GM18499 (cell line): Measurements from ENCODE around the gene EPHA10.
"Not testable (repeated sequence)": the region's sequence is repeated elsewhere in the genome, so short reads cannot be mapped to it uniquely, and the experiment has no call there.

ENCODE experiments used
- ATAC-seq: cut with Tn5 transposase; IDR thresholded peaks from one replicate; pipeline ENCODE4 v1.9.1; 2021; ENCODE audit warnings: moderate number of reproducible peaks; ENCODE audit not compliant: insufficient read depth, unreplicated experiment

Gene EPHA10

DNA sequence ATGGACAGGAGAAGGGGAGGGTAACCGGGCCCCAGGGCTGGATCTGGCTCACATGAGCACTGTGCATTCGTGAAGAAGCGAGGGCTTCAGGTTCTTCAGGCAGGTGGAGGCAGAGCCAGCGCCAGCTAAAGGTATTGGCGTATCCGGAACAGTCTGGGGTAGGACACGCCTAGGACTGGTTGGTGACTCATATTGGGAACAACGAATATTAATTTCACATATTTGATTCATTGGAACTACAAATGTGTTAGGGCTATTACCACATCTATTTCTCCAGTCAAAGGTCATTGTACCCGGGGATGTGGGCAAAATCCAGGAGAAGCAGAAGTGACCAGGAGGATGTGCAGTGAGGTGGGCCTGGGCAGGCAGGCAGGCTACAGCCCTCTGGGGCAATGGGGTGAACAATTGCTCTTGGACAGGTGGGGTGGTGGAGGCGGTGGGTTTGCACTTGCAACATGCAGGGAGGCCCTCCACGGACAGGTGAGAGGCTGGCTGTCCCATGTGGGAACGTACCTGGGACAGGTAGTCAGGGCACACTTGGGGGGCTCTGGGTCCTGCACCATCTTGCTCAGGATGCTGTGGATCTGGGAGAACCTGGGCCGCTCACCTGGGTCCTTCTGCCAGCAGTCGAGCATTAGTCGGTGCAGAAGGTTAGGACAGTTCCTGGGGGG lies 45.9 kb downstream of the EPHA10 start:
- ATAC-seq: no peak

DNA sequence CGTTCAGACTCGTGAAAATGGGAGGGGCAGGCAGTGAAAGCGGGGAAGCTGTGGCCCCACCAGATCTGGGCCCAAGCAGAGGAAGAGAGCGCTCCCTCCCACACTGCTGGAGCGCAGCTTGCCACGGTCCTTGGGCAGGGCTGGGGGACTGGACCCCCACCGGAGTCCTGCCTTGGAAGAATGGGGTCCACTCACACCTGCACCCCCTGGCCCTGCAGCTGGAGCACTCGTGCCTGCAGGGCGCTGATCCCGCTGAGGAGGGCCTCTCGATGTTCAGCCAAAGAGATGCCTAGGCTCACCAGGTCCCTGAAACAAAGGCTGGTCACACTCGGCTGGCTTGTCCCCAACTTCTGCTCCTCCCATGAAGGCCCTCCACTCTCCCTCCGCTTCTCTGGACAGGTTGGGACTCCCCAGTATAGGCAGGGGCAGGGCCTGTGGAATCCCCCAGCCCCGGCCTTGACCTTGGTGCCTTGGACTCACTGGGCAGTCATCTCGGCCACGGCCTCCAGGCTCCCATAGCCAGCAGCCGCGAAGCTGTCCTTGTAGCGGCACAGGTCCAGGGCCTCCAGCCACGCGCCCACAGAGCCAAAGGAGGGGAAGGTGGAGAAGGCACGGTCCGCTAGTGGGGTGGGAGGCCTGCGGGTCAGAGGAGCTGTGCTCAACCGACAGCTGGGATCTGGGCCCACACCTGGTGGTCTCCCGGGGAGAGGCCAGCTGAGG lies 46.6 kb downstream of the EPHA10 start:
- no peak for ATAC-seq

DNA sequence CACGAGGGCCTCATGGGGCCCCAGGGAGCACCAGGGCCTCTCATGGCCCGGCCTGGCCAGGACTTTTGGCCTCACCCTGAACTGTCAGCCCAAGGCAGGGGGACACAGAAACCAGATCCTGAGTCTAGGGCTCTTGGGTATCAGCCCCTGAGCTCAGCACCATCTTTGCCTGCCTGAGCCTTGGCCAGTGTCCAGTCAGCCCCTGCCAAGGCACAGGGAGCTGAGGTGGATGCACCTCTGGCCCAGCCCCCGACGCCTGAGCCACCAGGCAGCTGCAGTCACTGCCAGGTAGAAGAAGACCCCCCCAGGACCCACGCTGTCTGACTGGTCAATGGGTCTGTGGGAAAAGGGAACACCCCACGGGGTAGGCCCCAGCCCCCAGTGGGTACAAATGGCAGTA lies 47.3 kb downstream of the EPHA10 start:
- ATAC-seq: no peak

DNA sequence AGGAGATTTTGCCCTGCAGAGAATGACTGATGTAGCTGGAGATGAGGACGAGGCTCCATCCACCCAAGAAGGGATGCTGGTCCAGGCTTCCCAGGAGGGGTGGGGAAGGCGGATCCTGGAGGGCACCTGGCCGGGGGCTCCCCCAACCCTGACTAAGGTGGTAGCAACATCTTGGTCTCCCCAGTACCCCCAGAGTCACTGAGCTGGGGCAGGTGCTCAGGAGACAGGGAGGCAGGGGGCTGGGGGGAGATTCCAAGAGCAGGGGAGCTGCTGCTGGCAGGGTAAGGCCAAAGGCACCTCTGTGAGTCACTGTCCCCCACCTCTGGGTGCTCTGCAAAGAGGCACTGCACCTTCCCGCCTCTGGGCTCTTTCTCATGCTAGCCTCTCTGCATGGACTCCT lies 48.6 kb downstream of the EPHA10 start:
- ATAC-seq: no peak

DNA sequence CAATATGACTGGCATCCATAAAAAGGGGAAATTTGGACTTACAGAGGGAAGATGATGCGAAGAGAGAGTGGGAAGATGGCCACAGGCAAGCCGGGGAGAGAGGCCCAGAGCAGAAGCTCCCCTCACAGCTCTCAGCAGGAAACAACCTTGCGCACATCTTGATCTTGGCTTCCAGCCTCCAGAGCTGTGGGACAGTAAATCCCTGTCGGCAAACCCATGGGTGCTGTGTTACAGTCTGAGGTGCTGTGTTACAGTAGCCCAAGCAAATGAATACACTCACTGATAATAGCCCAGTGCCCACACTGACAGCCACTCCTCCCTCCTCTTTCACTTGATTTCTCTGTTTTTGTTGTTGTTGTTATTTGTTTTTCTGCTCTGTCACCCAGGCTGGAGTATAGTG lies 50.2 kb downstream of the EPHA10 start:
- no peak for ATAC-seq

DNA sequence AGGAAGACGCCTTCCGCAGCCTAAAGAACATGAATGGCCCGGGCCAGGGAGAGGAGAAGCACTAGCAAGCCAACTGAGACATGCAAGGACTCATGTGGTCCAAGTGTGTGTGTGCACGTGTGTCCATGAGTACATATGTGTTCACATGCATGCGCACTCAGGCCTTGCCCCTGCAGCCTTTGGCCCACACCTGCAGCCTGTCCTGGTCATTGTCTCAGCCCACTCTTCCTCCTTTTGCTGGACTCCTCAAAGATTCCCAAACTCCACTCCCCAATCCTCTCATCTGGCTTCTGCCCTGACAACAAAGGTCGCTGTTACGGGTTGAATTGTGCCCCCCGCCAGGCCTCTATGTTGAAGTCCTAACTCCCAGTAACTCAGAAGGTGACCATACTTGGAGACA lies 50.7 kb downstream of the EPHA10 start:
- no peak for ATAC-seq

DNA sequence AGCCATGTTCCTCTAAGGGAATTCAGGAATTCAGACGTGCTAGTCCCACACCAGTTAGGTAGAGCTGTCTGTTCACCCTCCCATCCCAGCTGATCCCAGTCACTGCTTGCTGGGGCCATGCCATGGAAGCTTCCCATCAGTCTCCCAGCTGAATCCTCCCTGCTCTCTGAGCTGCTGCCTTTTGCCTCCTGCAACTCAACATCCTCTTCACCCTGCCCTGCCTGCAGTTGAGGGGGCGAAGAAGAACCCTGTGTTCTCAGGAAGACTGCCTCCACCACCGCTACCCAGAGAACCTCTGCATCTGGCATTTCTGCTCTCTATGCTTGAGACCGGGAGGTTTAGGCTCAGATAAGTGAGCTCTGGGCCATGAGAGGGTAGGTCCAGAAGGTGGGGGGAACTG lies 56.4 kb downstream of the EPHA10 start:
- no peak for ATAC-seq

DNA sequence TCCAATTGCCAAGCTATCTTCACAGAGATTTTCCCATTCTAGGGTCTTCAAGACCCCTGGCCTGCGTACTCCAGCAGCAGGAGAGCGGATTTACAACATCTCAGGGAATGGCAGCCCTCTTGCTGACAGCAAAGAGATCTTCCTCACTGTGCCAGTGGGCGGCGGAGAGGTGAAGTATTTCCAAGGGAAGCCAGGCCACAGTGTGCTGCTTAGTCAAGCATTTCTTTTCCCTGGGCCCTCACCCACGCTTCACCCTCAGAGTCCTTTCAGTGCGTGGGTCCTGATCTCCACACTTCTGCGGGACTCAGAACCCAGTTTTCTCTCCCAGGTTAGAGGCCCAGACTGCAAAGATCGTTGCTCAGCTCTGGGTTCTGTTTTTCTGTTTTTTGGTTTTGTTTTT lies 59.5 kb downstream of the EPHA10 start:
- no peak for ATAC-seq

GRCh38 chr1:37704966-37705365 lies 60.0 kb downstream of the EPHA10 start:
- no peak for ATAC-seq

DNA sequence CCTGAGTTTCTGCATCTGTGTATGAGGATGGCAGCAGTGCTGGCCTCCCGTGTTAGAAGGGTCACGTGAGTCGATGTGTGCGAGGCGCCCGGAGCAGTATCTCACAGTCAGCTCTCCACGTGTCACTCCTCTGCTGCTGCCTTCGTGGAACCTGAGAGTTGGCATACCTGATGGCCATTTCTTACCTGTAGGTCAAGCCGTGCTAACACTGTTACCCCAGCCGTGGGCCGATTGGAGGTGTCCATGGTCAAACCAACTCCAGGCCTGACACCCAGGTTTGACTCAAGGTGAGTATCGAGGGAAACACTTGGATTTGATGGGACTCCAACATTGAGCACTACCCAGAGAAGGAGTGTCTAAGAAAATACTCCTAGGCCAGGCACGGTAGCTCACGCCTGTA lies 61.9 kb downstream of the EPHA10 start:
- no peak for ATAC-seq

GRCh38 chr1:37701051-37701450 lies 63.9 kb downstream of the EPHA10 start:
- no peak for ATAC-seq

DNA sequence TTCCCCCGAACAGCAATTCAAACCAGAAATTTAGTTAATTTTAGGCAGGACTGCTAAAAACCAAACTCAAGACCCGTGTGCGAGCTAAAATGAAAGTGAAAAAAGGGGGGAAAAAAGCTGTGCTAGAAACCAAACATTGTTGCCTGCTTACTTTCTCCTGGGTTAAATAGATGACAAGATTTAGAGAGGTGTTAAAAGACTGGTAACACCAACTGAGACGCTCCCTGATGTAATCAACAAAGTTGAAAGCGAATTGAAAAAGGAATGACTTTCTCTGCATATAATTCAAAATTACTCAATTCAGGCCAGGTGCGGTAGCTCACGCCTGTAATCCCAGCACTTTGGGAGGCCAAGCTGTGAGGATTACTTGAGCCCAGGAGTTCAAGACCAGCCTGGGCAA lies 65.8 kb downstream of the EPHA10 start:
- no peak for ATAC-seq

- ATAC-seq: no peak
Observed at GRCh38 chr1:37697737-37698136, 67.2 kb downstream of the EPHA10 start.

DNA sequence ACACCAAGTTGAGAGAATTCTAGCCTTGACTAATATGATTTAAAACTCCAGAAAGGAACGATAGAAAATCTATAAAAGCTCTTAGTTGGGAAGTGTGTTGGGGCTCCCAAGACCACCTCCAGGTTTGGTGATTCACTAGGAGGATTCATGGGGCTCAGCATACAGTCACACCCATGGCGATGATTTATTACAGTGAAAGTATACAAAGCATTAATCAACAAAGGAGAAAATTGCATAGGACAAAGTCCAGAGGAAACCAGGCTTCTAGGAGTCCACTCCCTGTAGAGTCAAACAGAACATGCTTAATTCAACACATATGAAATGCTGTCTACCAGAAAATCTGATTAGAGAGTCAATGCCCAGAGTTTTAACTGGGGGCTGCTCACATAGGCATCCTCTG lies 67.8 kb downstream of the EPHA10 start:
- ATAC-seq: no peak

DNA sequence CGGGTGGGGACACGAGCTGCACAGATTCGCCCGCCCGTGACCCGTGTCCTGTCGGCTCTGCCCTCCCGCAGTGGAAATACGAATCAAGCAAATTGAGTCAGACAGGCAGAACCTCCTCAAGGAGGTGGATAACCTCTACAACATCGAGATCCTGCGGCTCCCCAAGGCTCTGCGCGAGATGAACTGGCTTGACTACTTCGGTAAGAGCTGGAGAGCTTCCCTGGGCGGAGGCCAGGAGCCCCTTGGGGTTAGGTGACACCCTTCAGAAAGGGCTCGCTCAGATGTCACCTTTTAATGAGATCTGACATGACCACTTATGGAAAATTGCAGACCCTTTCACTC lies 72.1 kb downstream of the EPHA10 start:
- no peak for ATAC-seq

DNA sequence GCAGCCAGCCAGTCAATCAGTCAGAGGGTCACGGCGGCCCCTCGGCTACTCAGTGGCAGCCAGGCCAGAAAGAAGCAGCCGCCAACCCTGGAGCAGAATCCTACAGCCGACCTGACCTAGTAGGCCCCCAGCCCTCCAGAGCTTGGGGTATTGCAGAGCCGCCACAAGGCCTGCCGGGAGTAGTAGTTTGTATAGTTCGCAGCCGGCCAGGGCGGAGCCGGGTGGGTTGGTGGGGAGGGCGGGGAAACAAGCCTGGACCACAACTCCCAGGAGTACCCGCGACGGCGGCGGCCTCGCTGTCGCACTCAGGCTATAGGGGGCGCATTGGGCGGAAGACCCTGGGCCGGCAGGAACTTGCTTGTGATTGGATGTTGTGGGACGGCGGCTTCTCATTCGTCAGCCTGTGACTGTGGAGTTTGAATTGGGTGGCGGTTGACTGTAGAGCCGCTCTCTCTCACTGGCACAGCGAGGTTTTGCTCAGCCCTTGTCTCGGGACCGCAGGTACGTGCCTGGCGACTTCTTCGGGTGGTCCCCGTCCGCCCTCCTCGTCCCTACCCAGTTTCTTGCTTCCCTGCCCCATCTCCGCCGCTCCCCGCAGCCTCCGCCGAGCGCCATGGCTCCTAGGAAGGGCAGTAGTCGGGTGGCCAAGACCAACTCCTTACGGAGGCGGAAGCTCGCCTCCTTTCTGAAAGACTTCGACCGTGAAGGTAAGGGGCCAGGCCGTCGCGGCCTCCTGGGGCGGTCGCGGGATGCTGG lies 72.7 kb downstream of the EPHA10 start, which contains the start of gene CDCA8:
Gene CDCA8, plus strand, starts transcription at position 439 of the 756 bp plus-strand sequence. Its CDS starts 175 bp downstream, at position 614.
- peak; percentile 64 for ATAC-seq

GRCh38 chr1:37691497-37692077 lies 73.3 kb downstream of the EPHA10 start:
- no peak for ATAC-seq

- ATAC-seq: no peak
Observed at GRCh38 chr1:37688926-37689325, 76.0 kb downstream of the EPHA10 start.

- not testable (repeated sequence) for ATAC-seq
Observed at GRCh38 chr1:37687764-37688163, 77.2 kb downstream of the EPHA10 start.

DNA sequence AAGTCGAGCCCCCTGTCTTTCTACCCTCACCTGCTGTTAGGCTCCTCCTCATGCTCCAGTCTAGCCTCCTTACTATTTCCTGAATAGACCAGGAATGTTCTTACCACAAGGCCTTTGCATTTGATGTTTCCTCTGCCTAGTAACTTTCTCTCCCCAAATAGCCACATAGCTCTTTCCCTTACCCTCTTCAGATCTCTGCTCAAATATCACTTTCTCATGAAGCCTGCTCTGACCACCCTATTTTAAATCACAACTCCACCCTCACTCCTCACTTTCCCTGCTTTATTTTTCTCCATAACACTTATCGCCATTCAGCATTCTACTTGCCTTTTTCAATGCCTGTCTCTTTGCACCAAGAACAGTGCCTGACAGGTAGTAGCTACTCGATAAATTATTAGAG lies 79.2 kb downstream of the EPHA10 start:
- no peak for ATAC-seq

GRCh38 chr1:37684182-37684581 lies 80.7 kb downstream of the EPHA10 start:
- not testable (repeated sequence) for ATAC-seq
